ENCODE measurements around the gene UVRAG.

UVRAG gene

GRCh38 chr11:76090821-76091220 is 275.8 kb downstream of the UVRAG start:
- no peaks in the 10 kb centered on the region for H3K27me3 ChIP-seq (ENCODE audit: low read depth, low read length)
- no peak overlapping the region for H3K9ac ChIP-seq (ENCODE audit: low read length)
- H3K4me1 ChIP-seq (ENCODE audit: low read length) = no peaks in the 10 kb centered on the region
- no peak overlapping the region for H3K4me3 ChIP-seq (ENCODE audit: low read length)
- H3K79me2 ChIP-seq (ENCODE audit: low read length) = no peaks in the 10 kb centered on the region
- peaks cover 5% of the 10 kb centered on the region for H4K20me1 ChIP-seq (ENCODE audit: insufficient read depth, low read length)
- no peak overlapping the region for H3K27ac ChIP-seq (ENCODE audit: low read length)
- H3K4me2 ChIP-seq (ENCODE audit: low read length) = no peak overlapping the region
- TF ChIP-seq CTCF (IDR thresholded peaks at IDR 0.05; ENCODE audit: low read depth, low read length) = no peak
- TF ChIP-seq EZH2phosphoT487 (IDR thresholded peaks at IDR 0.05; ENCODE audit: low read depth) = no peak
- H2AFZ ChIP-seq (ENCODE audit: low read depth, low read length) = no peak overlapping the region
- H3K9me3 ChIP-seq (ENCODE audit: insufficient read depth, low read length) = no peaks in the 10 kb centered on the region
- H3K36me3 ChIP-seq (replicated peaks; ENCODE audit: low read depth, low read length) = peaks cover 7% of the 10 kb centered on the region

- Histone ChIP-seq H3K4me2 (ENCODE audit: low read length) (no peak overlapping the region), H3K9me3 (ENCODE audit: insufficient read depth, low read length) (no peaks in the 10 kb centered on the region), H4K20me1 (ENCODE audit: insufficient read depth, low read length) (peaks cover 12% of the 10 kb centered on the region; the same call in 1 of the 2 replicates), H3K9ac (ENCODE audit: low read length) (no peak overlapping the region), H3K4me3 (ENCODE audit: low read length) (no peak overlapping the region), H3K27me3 (ENCODE audit: low read depth, low read length) (no peaks in the 10 kb centered on the region), H3K36me3 (replicated peaks; ENCODE audit: low read depth, low read length) (peaks cover 15% of the 10 kb centered on the region), H3K4me1 (ENCODE audit: low read length) (no peaks in the 10 kb centered on the region), H3K79me2 (ENCODE audit: low read length) (no peaks in the 10 kb centered on the region), H2AFZ (ENCODE audit: low read depth, low read length) (no peak overlapping the region), H3K27ac (ENCODE audit: low read length) (no peak overlapping the region)
- TF ChIP-seq EZH2phosphoT487 (IDR thresholded peaks at IDR 0.05; ENCODE audit: low read depth) = no peak
- no peak for TF ChIP-seq CTCF (IDR thresholded peaks at IDR 0.05; ENCODE audit: low read depth, low read length)
These were observed 279.7 kb downstream of the UVRAG start for GRCh38 chr11:76094740-76095139.

DNA sequence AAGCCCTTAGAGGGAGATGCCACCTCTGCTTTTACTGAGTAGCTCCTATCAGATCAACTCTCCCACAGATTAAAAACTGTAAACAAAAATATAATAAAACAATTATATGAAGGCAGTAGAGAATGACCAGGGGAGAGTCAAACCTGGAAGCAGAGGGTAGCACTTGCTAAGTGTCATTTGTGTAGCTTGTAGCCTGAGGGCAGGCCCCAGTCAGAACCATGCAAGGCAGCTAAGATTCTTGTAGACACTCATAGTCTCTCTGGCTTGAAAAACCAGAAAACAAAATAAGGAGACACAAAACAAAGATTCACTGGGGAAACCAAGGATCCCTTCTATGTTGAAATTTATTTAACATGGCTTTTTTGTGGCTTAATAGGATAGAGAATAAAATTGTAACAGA is 280.9 kb downstream of the UVRAG start:
- no peaks in the 10 kb centered on the region for H3K79me2 ChIP-seq (ENCODE audit: low read length)
- H3K4me1 ChIP-seq (ENCODE audit: low read length) = no peaks in the 10 kb centered on the region

GRCh38 chr11:76096552-76096951 is 281.5 kb downstream of the UVRAG start:
- Histone ChIP-seq H3K4me3 (ENCODE audit: low read length) (no peak overlapping the region), H3K79me2 (ENCODE audit: low read length) (no peaks in the 10 kb centered on the region), H3K27ac (ENCODE audit: low read length) (no peak overlapping the region), H2AFZ (ENCODE audit: low read depth, low read length) (no peak overlapping the region), H4K20me1 (ENCODE audit: insufficient read depth, low read length) (peaks cover 20% of the 10 kb centered on the region), H3K4me1 (ENCODE audit: low read length) (no peaks in the 10 kb centered on the region), H3K4me2 (ENCODE audit: low read length) (no peak overlapping the region), H3K36me3 (replicated peaks; ENCODE audit: low read depth, low read length) (peaks cover 14% of the 10 kb centered on the region), H3K9me3 (ENCODE audit: insufficient read depth, low read length) (no peaks in the 10 kb centered on the region), H3K9ac (ENCODE audit: low read length) (no peak overlapping the region), H3K27me3 (ENCODE audit: low read depth, low read length) (no peaks in the 10 kb centered on the region)
- no peak for TF ChIP-seq EZH2phosphoT487 (IDR thresholded peaks at IDR 0.05; ENCODE audit: low read depth)
- no peak for TF ChIP-seq CTCF (IDR thresholded peaks at IDR 0.05; ENCODE audit: low read depth, low read length)

More for the DNA sequence above, 280.9 kb downstream of the UVRAG start:
- Histone ChIP-seq H4K20me1 (ENCODE audit: insufficient read depth, low read length) (peaks cover 20% of the 10 kb centered on the region), H3K4me2 (ENCODE audit: low read length) (no peak overlapping the region), H3K27me3 (ENCODE audit: low read depth, low read length) (no peaks in the 10 kb centered on the region), H3K9me3 (ENCODE audit: insufficient read depth, low read length) (no peaks in the 10 kb centered on the region), H3K4me3 (ENCODE audit: low read length) (no peak overlapping the region), H3K9ac (ENCODE audit: low read length) (no peak overlapping the region), H3K27ac (ENCODE audit: low read length) (no peak overlapping the region), H3K36me3 (replicated peaks; ENCODE audit: low read depth, low read length) (peaks cover 14% of the 10 kb centered on the region), H2AFZ (ENCODE audit: low read depth, low read length) (no peak overlapping the region)
- TF ChIP-seq CTCF (IDR thresholded peaks at IDR 0.05; ENCODE audit: low read depth, low read length) = no peak
- no peak for TF ChIP-seq EZH2phosphoT487 (IDR thresholded peaks at IDR 0.05; ENCODE audit: low read depth)

All from OCI-LY3 (cell line).